Panc1 (cell line): ENCODE data around the gene LARP1. TPM values are rescaled to one million over a fixed set of nuclear protein-coding genes. Genes with fewer than 3 reads are reported as not detected.

Source experiments
- ATAC-seq: fragments of 200-7000 bp; cut with Tn5 transposase; 2 replicates; pipeline ENCODE4 v1.9.1; 2020; ENCODE audit warnings: mild to moderate bottlenecking, moderate library complexity
- BruUV-seq: library from RNA; stranded (reverse); fragments of 400-500 nt; replicated peaks from 2 replicates; lab custom pipeline; 2021; lab: Mats Ljungman, UMichigan
- CTCF ChIA-PET: fragments of 300-600 bp; sonication (Branson Sonifier 250); formaldehyde crosslinking; loops from one replicate; lab custom pipeline; 2022; ENCODE audit warnings: antibody characterized with exemption; lab: Charles Lee
- POLR2A ChIA-PET: fragments of 300-600 bp; sonication (Branson Sonifier 250); formaldehyde crosslinking; loops from one replicate; lab custom pipeline; 2022; ENCODE audit warnings: antibody characterized with exemption; lab: Charles Lee
- DNase-seq: peaks from one replicate; pipeline ENCODE4 v3.0.0-alpha.2; 2010; ENCODE audit warnings: low read depth, low spot score
- H3K27ac ChIP-seq: 2 replicates; pipeline ENCODE4 v1.5.1; 2011; ENCODE audit warnings: mild to moderate bottlenecking, low read length, inconsistent platforms
- H3K27me3 ChIP-seq: fragments of 200-500 bp; sonication (Bioruptor generic); 2 replicates; pipeline ENCODE4 v1.6.0; 2014; ENCODE audit warnings: low read length, inconsistent platforms; ENCODE audit not compliant: control insufficient read depth, insufficient read depth
- H3K36me3 ChIP-seq: fragments of 200-500 bp; sonication (Bioruptor generic); 2 replicates; pipeline ENCODE4 v1.5.1; 2014; ENCODE audit warnings: inconsistent platforms, mild to moderate bottlenecking, low read length, moderate library complexity; ENCODE audit not compliant: control insufficient read depth, insufficient read depth
- H3K4me1 ChIP-seq: 2 replicates; pipeline ENCODE4 v1.5.1; 2011; ENCODE audit warnings: inconsistent platforms, mild to moderate bottlenecking, low read length, moderate library complexity; ENCODE audit not compliant: control insufficient read depth, insufficient read depth
- H3K4me3 ChIP-seq, 2 experiments: 2 replicates each; pipeline ENCODE4 v1.5.1; 2011 to 2012; ENCODE audit warnings: low read depth in 2 of 2, low read length in 2 of 2, mild to moderate bottlenecking in 2 of 2, inconsistent platforms in 1 of 2, moderate library complexity in 1 of 2
- H3K9me3 ChIP-seq: fragments of 200-500 bp; sonication (Bioruptor generic); 2 replicates; pipeline ENCODE4 v1.5.1; 2014; ENCODE audit warnings: low read depth, mild to moderate bottlenecking, inconsistent platforms, low read length, moderate library complexity; ENCODE audit not compliant: control insufficient read depth, insufficient read depth
- CTCF ChIP-seq: fragments of 450-650 bp; IDR thresholded peaks from 2 replicates; pipeline ENCODE4 v1.5.1; 2017; ENCODE audit warnings: mild to moderate bottlenecking
- POLR2AphosphoS5 ChIP-seq: IDR thresholded peaks from 2 replicates; pipeline ENCODE4 v1.6.1; 2012; ENCODE audit warnings: mild to moderate bottlenecking, low read depth, low read length, moderate library complexity
- REST ChIP-seq, 2 experiments: IDR thresholded peaks; 2 replicates each; pipeline ENCODE4 v1.6.1; 2011 to 2012; ENCODE audit warnings: low read depth in 2 of 2, control low read depth in 1 of 2, low read length in 1 of 2, mild to moderate bottlenecking in 1 of 2, moderate library complexity in 1 of 2; ENCODE audit not compliant: insufficient read depth in 1 of 2
- SIN3A ChIP-seq: IDR thresholded peaks from 2 replicates; pipeline ENCODE4 v1.6.1; 2012; ENCODE audit warnings: low read depth, mild to moderate bottlenecking, low read length, moderate library complexity, borderline replicate concordance; ENCODE audit not compliant: insufficient read depth
- TCF7L2 ChIP-seq: IDR thresholded peaks from 2 replicates; pipeline ENCODE4 v1.6.1; 2011; ENCODE audit warnings: mild to moderate bottlenecking, low read depth, low read length, inconsistent platforms
- in situ Hi-C: cut with HindIII; loops from 2 replicates; pipeline ENCODE4 v1.10.0; 2016; ENCODE audit warnings: low sequenced_read_pairs, low pct_unique_long_range_greater_than_20kb
- intact Hi-C: fragments of 100-400 bp; cut with micrococcal nuclease; formaldehyde crosslinking; loops from one replicate; pipeline ENCODE4 v1.10.0; 2022; ENCODE audit not compliant: unreplicated experiment
- total RNA-seq: library from RNA; stranded (reverse); gene quantifications from one replicate; pipeline ENCODE4 v1.2.1, GENCODE V29; 2021; ENCODE audit not compliant: unreplicated experiment

The LARP1 gene
- total RNA-seq, 1 experiment from 2014 or later = 325 TPM

GRCh38 chr5:154737667-154738320 is 17.4 kb upstream of the LARP1 start:
- Histone ChIP-seq H3K9me3 (no peaks in the 10 kb centered on the region), H3K27me3 (no peaks in the 10 kb centered on the region), H3K27ac (no peak overlapping the region), H3K4me3 (no peak overlapping the region), H3K36me3 (no peaks in the 10 kb centered on the region), H3K4me1 (no peaks in the 10 kb centered on the region)
- BruUV-seq = no TSS peak
- no peak for DNase-seq
- no peak for TF ChIP-seq REST (IDR thresholded peaks at IDR 0.05; ENCODE audit: insufficient read depth in 1 of 2, low read depth in 2 of 2, low read length in 1 of 2)
- TF ChIP-seq TCF7L2 = no peak
- CTCF ChIA-PET = no interaction called here
- intact Hi-C loops (no loop called here), in situ Hi-C loops (no loop called here)
- POLR2A ChIA-PET = no interaction called here
- ATAC-seq = peak; percentile 53

- TF ChIP-seq SIN3A (no peak), REST (IDR thresholded peaks at IDR 0.05; ENCODE audit: insufficient read depth in 1 of 2, low read depth in 2 of 2, low read length in 1 of 2) (no peak), CTCF (no peak), POLR2AphosphoS5 (no peak), TCF7L2 (no peak)
- H3K4me1 ChIP-seq = no peaks in the 10 kb centered on the region
- no TSS peak for BruUV-seq
- H3K36me3 ChIP-seq = no peaks in the 10 kb centered on the region
- CTCF ChIA-PET = no interaction called here
- ATAC-seq (no peak), DNase-seq (no peak)
- H3K27ac ChIP-seq = no peak overlapping the region
- H3K27me3 ChIP-seq = no peaks in the 10 kb centered on the region
- in situ Hi-C loops = no loop called here
- POLR2A ChIA-PET = interaction anchor here (0.6 kb wide), 1 partner anchor 79 kb away, joined by 5 read pairs; no protein-coding TSS in a partner anchor
- no peaks in the 10 kb centered on the region for H3K9me3 ChIP-seq
- intact Hi-C loops = no loop called here
- no peak overlapping the region for H3K4me3 ChIP-seq
Observed at GRCh38 chr5:154740483-154740882, 14.7 kb upstream of the LARP1 start.
